Measurements from ENCODE around the gene EVPL.
"Not testable (repeated sequence)": the region's sequence is repeated elsewhere in the genome, so short reads cannot be mapped to it uniquely, and the experiment has no call there.

- TF ChIP-seq CTCF (conservative IDR thresholded peaks at IDR 0.05; ENCODE audit: low read length); EZH2phosphoT487 (IDR thresholded peaks at IDR 0.05; ENCODE audit: borderline replicate concordance): not testable (repeated sequence)
Observed at GRCh38 chr17:76042868-76043267, 15.8 kb upstream of the EVPL start.
